Ectodermal cell (in vitro differentiated cells): ENCODE measurements around the gene LYSMD1.

Experiments
- H3K27ac ChIP-seq: 2 replicates; pipeline ENCODE4 v1.7.0; 2013; ENCODE audit warnings: mild to moderate bottlenecking, low read depth, low read length; ENCODE audit not compliant: insufficient read depth, poor library complexity, severe bottlenecking
- H3K27me3 ChIP-seq: 2 replicates; pipeline ENCODE4 v1.7.0; 2013; ENCODE audit warnings: mild to moderate bottlenecking, low read length; ENCODE audit not compliant: insufficient read depth, control insufficient read depth, poor library complexity, severe bottlenecking
- H3K36me3 ChIP-seq: one replicate; pipeline ENCODE4 v1.7.0; 2013; ENCODE audit warnings: low read length; ENCODE audit not compliant: control insufficient read depth, insufficient read depth
- H3K4me1 ChIP-seq: one replicate; pipeline ENCODE4 v1.7.0; 2013; ENCODE audit warnings: low read length; ENCODE audit not compliant: control insufficient read depth, insufficient read depth
- H3K4me3 ChIP-seq: 2 replicates; pipeline ENCODE4 v1.7.0; 2013; ENCODE audit warnings: low read depth, low read length, control low read depth; ENCODE audit not compliant: insufficient read depth
- H3K9me3 ChIP-seq: 2 replicates; pipeline ENCODE4 v1.7.0; 2013; ENCODE audit warnings: mild to moderate bottlenecking, low read length, moderate library complexity; ENCODE audit not compliant: control insufficient read depth
- WGBS, 2 experiments: methylation state at CpG; one replicate each; pipeline ENCODE4 v1.1.7; 2013; ENCODE audit warnings: missing lambda C conversion rate in 2 of 2; 5-methylcytosine and 5-hydroxymethylcytosine counted together

The LYSMD1 gene

DNA sequence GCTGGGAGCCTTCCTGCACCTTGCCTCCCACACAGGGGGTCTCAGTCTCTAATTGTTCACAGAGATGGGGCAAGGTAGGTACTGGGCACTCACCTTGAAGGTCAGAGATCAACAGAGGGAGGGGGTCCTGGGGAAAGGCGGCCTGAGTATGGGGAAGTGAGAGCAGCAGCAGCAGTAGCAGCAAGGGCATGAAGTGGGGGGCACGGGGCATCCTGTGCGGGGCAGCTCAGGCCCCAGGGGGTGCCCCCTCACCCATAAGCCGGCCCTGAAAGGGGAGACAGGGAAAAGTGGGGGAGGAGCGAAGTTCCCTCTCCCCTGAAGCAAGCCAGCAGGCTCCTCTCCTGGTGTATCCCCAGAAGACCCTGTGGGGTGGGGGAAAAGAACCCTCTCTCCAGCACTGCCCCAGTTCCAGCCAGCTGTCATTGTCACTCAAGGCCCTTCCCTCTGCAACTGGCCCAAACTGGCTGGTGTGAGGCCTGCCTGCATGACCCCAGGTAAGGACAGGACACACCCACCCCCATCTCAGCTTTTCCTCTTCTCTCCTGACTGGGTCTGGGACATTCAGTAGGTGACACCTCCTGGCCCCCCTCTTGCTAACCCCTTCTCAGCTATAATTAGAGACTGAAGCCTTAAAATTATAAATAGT, 23.2 kb downstream of the LYSMD1 start:
- no peaks in the 10 kb centered on the region for H3K36me3 ChIP-seq
- no peaks in the 10 kb centered on the region for H3K9me3 ChIP-seq
- H3K27me3 ChIP-seq, result peaks cover 16% of the 10 kb centered on the region
- no peak overlapping the region for H3K27ac ChIP-seq
- peaks cover 14% of the 10 kb centered on the region for H3K4me1 ChIP-seq
- 86 to 88% methylated on average over 4 to 5 of the region's 5 CpGs for WGBS, 2 experiments
- H3K4me3 ChIP-seq, result no peak overlapping the region

DNA sequence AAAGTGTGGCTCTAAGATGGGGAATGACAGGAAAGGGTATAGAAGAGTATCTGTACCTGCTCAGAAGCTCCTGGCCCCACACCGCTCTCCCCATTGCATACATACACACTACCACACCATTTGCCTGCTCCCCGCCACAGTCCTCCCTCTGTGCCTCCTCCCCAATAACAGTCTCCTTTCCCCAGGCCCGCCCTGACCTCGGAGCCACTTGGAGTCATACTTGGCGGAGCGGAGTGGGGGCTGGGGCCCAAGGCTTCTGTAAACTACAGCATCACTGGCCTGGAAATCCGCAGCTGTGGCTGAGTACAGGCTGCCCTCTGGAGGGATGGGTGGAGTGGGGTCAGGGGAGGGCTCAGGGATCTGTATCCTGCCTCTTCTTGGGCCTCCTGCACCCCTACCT, 27.9 kb downstream of the LYSMD1 start:
- 92 to 95% methylated on average over 7 of the region's 7 CpGs for WGBS, 2 experiments

DNA sequence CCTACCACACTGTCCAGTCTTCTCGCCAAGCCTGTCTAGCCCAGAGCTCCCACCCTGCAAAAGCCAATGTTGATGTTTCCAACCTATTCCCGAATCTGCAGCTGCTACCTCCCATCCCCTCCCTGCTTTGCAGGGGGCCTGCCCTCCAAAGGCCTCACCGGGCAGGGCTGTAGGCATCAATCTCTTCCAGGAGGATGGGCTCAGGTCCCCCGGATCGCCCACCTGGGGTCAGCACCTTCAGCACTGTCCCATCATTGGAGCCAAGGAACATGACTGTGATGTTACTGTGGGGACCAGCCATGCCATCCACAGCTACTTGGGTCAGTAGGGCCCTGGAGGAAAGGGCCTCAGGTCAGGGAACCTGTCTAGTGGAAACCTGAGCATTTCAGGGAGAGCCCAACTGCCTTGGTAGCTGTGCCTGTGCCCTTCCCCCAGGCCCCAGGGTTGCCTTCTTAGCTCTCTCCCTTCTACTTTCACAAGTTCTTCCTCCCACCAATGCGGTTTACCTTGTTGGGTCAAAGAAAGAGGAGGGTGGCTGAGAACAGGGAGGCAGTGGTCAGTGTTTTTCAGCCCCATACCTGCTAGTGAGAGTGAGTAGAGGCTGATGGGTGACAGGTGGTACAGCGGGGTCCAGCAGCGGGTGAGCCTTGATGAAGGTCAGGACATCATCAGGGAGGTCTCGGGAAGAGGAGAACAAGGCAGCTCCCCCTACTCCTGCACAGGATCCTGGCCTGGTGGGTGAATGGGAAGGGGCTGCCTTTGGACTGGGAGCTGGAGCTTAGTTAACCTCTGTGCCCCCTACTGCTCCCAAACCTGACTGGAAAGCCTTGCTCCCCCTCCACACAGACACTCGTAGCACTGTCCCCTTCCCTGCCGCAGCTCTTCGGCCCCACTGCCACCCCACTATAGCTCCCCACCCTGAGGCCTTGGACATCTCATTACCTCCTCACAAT, 30.0 kb downstream of the LYSMD1 start:
- peaks cover 11% of the 10 kb centered on the region for H3K4me1 ChIP-seq
- 90 to 93% methylated on average over 12 of the region's 12 CpGs for WGBS, 2 experiments
- no peak overlapping the region for H3K27ac ChIP-seq
- no peak overlapping the region for H3K4me3 ChIP-seq
- H3K36me3 ChIP-seq, result peaks cover 5% of the 10 kb centered on the region
- peaks cover 27% of the 10 kb centered on the region for H3K27me3 ChIP-seq
- no peaks in the 10 kb centered on the region for H3K9me3 ChIP-seq

More for the DNA sequence above, 27.9 kb downstream of the LYSMD1 start:
- H3K4me1 ChIP-seq, result no peaks in the 10 kb centered on the region
- no peak overlapping the region for H3K27ac ChIP-seq
- H3K27me3 ChIP-seq, result peaks cover 10% of the 10 kb centered on the region
- H3K4me3 ChIP-seq, result no peak overlapping the region
- H3K9me3 ChIP-seq, result no peaks in the 10 kb centered on the region
- peaks cover 5% of the 10 kb centered on the region for H3K36me3 ChIP-seq

DNA sequence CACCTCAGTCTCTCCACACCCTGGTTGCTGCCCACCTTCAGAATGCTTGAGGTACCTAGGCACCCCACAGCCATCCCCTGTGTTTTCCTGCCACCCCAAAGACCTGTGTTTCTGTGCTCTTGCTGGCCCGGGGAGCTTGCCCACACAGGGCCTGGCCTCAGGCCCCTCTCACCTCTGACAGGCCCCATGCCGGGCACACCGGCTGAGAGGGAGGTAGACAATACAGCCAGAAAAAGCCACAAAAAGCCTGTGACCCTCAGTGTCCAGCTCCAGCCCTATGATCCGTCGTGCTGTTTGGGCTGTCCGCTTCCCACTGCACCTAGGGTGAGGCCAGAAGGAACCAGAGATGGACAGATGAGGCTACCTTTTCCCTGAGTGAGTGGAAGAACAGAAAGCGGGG, 30.7 kb downstream of the LYSMD1 start:
- Histone ChIP-seq H3K27me3 (peaks cover 32% of the 10 kb centered on the region), H3K27ac (no peak overlapping the region), H3K36me3 (peaks cover 5% of the 10 kb centered on the region), H3K4me3 (no peak overlapping the region), H3K4me1 (peaks cover 11% of the 10 kb centered on the region), H3K9me3 (no peaks in the 10 kb centered on the region)
- WGBS, 2 experiments, result 93 to 94% methylated on average over 7 of the region's 7 CpGs

DNA sequence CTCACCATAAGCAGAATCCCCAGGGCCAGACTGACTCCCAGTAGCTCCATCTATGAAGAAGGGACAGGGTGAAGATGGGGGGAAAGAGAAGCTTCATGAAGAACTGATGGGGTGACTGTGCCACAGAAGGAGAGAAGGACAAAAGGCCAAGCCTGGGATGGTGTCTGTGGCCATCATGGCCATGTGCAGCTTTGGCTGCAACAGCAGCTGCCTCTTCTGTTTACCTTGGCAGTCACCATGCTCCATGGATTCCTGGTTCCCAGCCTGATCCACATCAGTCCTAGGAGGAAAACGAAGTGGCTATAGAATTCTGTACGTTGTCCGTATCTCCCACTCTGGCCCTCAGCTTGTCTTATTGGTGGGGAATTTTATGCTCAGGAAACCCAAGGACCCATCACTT, 31.3 kb downstream of the LYSMD1 start:
- Histone ChIP-seq H3K4me1 (peaks cover 11% of the 10 kb centered on the region), H3K4me3 (no peak overlapping the region), H3K27ac (no peak overlapping the region), H3K36me3 (peaks cover 5% of the 10 kb centered on the region), H3K27me3 (peaks cover 32% of the 10 kb centered on the region), H3K9me3 (no peaks in the 10 kb centered on the region)
- 95 to 96% methylated on average over 3 of the region's 3 CpGs for WGBS, 2 experiments

DNA sequence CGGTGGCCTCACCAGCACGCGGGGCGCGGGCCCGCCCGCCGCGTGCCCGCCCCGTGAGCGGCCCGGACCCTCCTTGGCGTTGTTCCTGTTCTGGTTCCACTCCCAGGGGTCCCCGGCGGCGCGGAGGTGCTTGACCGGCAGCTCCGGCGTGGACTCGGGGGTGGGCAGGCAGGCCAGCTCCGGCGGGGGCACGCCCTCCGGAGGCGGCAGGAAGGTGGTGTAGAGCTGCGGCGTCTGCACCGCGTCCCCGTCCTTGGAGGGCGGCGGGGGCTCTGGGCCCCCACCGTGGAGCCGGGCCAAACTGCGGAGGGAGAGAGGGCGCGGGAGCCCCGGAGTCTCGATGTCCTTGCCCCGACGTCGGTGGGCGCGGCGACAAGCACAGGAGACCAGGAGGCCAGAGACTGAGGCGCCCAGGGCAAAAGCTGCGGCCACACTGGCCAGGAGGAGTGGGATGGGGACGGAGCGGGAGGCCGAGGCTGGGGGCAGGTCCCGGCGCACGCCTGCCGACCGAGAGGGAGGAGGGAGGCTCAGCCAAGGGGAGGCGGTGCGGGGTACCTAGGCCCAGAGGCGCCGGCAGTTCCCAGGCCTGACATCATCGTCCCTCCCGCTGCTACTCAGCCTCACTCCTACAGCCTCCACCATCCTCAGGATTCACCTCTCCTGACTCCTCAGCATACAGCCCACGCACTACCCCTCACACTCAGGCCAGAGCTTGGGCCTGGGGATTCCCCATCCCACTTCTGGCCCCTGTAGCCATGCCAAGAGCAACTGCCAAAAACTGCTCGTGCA, 32.5 kb downstream of the LYSMD1 start:
- 70 to 79% methylated on average over 65 of the region's 65 CpGs for WGBS, 2 experiments
- H3K4me3 ChIP-seq, result no peak overlapping the region
- no peaks in the 10 kb centered on the region for H3K9me3 ChIP-seq
- peaks cover 32% of the 10 kb centered on the region for H3K27me3 ChIP-seq
- peaks cover 5% of the 10 kb centered on the region for H3K36me3 ChIP-seq
- H3K4me1 ChIP-seq, result peaks cover 11% of the 10 kb centered on the region
- no peak overlapping the region for H3K27ac ChIP-seq

DNA sequence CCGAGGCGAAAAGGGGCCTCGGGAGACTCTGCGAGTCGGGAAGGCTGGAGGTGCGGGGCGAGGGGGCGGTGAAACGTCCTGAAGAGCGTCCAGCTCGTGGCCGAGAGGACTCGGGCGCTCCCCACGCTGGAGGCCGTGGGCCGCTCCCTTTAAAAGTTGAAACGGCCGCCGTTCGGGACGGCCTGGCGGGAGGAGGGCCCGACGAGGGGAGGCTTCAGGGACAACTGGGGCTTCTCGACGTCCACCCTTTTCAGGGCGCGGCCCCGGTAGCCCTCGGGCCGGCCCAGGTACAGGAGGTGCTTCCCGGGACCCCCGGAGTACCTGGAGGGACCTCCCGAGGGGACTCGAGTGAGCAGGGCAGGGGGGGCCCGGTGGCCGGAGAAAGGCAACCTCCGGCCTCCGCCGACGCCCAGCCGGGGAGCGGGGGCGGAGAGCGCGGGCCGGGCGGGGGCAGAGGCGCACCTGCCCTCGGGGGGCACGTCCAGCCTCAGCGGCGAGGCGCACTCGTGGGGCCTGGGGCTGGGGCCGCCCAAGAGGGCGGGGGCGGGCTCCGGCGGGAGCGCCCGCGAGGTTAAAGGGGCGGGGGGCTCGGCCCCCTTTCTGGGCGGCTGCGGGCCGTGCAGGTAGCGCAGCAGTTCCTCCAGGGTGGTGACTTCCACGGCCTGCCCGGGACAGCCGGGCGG, 33.2 kb downstream of the LYSMD1 start:
- H3K36me3 ChIP-seq, result peaks cover 5% of the 10 kb centered on the region
- WGBS, 2 experiments, result 72 to 76% methylated on average over 74 of the region's 74 CpGs
- H3K27ac ChIP-seq, result no peak overlapping the region
- H3K4me3 ChIP-seq, result no peak overlapping the region
- peaks cover 11% of the 10 kb centered on the region for H3K4me1 ChIP-seq
- H3K9me3 ChIP-seq, result no peaks in the 10 kb centered on the region
- peaks cover 32% of the 10 kb centered on the region for H3K27me3 ChIP-seq

DNA sequence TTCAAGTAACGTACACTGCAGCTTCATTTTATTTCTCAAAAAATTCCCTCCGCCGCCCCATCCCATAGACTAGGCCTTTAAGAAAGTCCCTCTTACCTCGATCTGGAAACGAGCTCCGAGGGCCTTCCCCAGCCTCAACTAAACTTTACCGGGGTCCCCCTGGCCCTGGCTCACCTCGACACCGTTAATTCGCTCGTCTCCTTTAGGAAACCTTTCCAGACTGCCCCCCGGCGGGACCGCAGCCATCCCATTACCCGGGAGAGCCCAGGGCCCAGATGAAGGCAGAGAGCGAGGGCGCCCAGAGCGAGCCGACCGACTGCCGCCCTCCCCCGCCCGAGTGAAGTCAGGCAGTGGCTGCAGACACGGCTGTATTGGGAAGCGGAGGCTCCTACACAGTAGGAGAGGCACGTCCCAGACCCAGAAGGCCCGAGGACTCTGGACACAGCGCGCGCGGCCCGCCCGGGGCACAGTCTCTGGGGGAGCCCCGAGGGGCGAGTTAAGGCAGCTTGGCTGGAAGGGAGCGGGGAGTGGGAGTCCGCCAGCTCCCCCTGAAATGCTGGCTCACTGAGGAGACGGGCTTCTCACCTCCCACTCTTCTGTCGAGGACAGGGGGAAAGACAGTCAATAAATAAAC, 33.9 kb downstream of the LYSMD1 start:
- WGBS, 2 experiments, result 33 to 35% methylated on average over 39 of the region's 39 CpGs
- peak overlapping the region; percentile 33 for H3K4me3 ChIP-seq

DNA sequence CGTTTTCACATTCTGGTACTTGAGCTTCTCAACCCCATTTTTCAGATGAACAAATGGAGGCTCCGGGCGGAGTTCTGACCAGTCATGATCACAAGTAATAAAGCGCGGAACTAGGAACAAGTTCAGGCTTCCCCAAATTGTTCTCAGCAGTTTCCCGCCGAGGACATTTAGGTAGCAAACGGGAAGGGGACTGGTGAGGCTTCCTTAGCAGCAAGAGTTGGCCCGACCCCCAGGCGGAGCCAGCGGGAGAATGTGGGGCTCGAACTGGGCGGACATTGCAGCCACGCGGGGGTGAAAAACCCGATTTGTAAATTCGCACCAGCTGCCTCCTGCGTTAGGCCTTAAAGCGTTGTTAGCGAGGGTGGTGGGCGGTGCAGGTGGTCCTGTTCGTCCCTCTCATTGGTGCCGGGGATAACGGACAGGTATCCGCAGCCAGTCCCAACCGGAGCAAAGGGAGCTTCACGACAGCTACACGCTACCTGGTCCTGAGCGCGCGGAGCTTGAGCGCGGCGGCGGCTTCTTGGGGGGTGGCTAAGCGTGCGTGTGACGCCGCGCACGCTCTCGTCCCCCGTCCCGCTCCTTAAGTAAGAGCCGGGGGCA, 34.6 kb downstream of the LYSMD1 start:
- Histone ChIP-seq H3K9me3 (no peaks in the 10 kb centered on the region), H3K27me3 (peaks cover 32% of the 10 kb centered on the region), H3K4me3 (peak overlapping the region; percentile 33), H3K36me3 (peaks cover 5% of the 10 kb centered on the region), H3K27ac (no peak overlapping the region), H3K4me1 (peaks cover 11% of the 10 kb centered on the region)
- 15 to 16% methylated on average over 45 of the region's 45 CpGs for WGBS, 2 experiments

More for the DNA sequence above, 33.9 kb downstream of the LYSMD1 start:
- H3K36me3 ChIP-seq, result peaks cover 5% of the 10 kb centered on the region
- no peaks in the 10 kb centered on the region for H3K9me3 ChIP-seq
- H3K27ac ChIP-seq, result no peak overlapping the region
- peaks cover 32% of the 10 kb centered on the region for H3K27me3 ChIP-seq
- peaks cover 11% of the 10 kb centered on the region for H3K4me1 ChIP-seq
